Measurements from ENCODE around the gene BACE2. TPM values are rescaled to one million over a fixed set of nuclear protein-coding genes. Genes with fewer than 3 reads are reported as not detected.

Gene BACE2
- polyA plus RNA-seq, 1 donor from 2014 or later, result 0.32 TPM

- no peak overlapping the region for H2AFZ ChIP-seq (ENCODE audit: low read depth, low read length)
- no peaks in the 10 kb centered on the region for H3F3A ChIP-seq (ENCODE audit: insufficient read depth, low read length, poor library complexity, severe bottlenecking)
- TF ChIP-seq EP300 (conservative IDR thresholded peaks at IDR 0.05; ENCODE audit: poor library complexity, severe bottlenecking) (no peak), REST (IDR thresholded peaks at IDR 0.05; ENCODE audit: borderline replicate concordance) (no peak), EZH2 (IDR thresholded peaks at IDR 0.05; ENCODE audit: borderline replicate concordance, insufficient read depth, low read length, poor library complexity, severe bottlenecking) (no peak)
- no peaks in the 10 kb centered on the region for H3K9me2 ChIP-seq (ENCODE audit: insufficient read depth, low read length)
- H3K36me3 ChIP-seq (ENCODE audit: insufficient read depth, low read length), result no peaks in the 10 kb centered on the region
- no peak overlapping the region for H3K4me2 ChIP-seq (ENCODE audit: low read length)
- no peak overlapping the region for H3K9ac ChIP-seq (ENCODE audit: low read length)
- no peaks in the 10 kb centered on the region for H3K79me2 ChIP-seq (replicated peaks; ENCODE audit: insufficient read depth, low read length)
- peaks cover 34% of the 10 kb centered on the region for H3K27me3 ChIP-seq (ENCODE audit: insufficient read depth, low read depth, low read length)
- H3K27ac ChIP-seq (ENCODE audit: low read length), result no peak overlapping the region
- no peaks in the 10 kb centered on the region for H4K20me1 ChIP-seq (ENCODE audit: insufficient read depth)
- no peaks in the 10 kb centered on the region for H3K9me3 ChIP-seq (ENCODE audit: low read length)
- peak overlapping the region; percentile 63 for H3K4me3 ChIP-seq (ENCODE audit: low read length)
Observed at GRCh38 chr21:41317063-41317392, 149.1 kb downstream of the BACE2 start.

- Histone ChIP-seq H3K27ac (ENCODE audit: low read length) (no peak overlapping the region), H3K27me3 (ENCODE audit: insufficient read depth, low read depth, low read length) (peaks cover 34% of the 10 kb centered on the region), H3K79me2 (replicated peaks; ENCODE audit: insufficient read depth, low read length) (no peaks in the 10 kb centered on the region), H3K9me2 (ENCODE audit: insufficient read depth, low read length) (no peaks in the 10 kb centered on the region), H3K4me2 (ENCODE audit: low read length) (no peak overlapping the region), H4K20me1 (ENCODE audit: insufficient read depth) (no peaks in the 10 kb centered on the region), H3K4me3 (ENCODE audit: low read length) (no peak overlapping the region), H3K36me3 (ENCODE audit: insufficient read depth, low read length) (no peaks in the 10 kb centered on the region), H3F3A (ENCODE audit: insufficient read depth, low read length, poor library complexity, severe bottlenecking) (no peaks in the 10 kb centered on the region), H2AFZ (ENCODE audit: low read depth, low read length) (no peak overlapping the region), H3K9me3 (ENCODE audit: low read length) (no peaks in the 10 kb centered on the region), H3K9ac (ENCODE audit: low read length) (no peak overlapping the region)
- TF ChIP-seq CTCF (IDR thresholded peaks at IDR 0.05; ENCODE audit: poor library complexity, severe bottlenecking) (no peak), POLR2AphosphoS5 (IDR thresholded peaks at IDR 0.05) (no peak), SMC3 (conservative IDR thresholded peaks at IDR 0.05; ENCODE audit: poor library complexity) (no peak), REST (IDR thresholded peaks at IDR 0.05; ENCODE audit: borderline replicate concordance) (no peak)
Observed at GRCh38 chr21:41317458-41317857, 149.5 kb downstream of the BACE2 start.
